ENCODE data around the gene NTN1. TPM values are rescaled to one million over a fixed set of nuclear protein-coding genes. Genes with fewer than 3 reads are reported as not detected.

Gene NTN1
- polyA plus RNA-seq, 3 donors = 0.03 to 0.04 TPM; not detected in 1

- Mint-ChIP-seq H3K4me3 (no peak overlapping the region), H3K36me3 (peaks cover 6% of the 10 kb centered on the region in 2 donors), H3K4me1 (peaks cover 4% of the 10 kb centered on the region), H3K27ac (no peak overlapping the region), H3K27me3 (ENCODE audit: low read depth in 3 of 3) (no peaks in the 10 kb centered on the region), H3K9me3 (peaks cover 0 to 3% (median 1%) of the 10 kb centered on the region in 7 donors)
- intact Hi-C loops (cut with micrococcal nuclease) = no loop called here
- H4K20me1 ChIP-seq (ENCODE audit: insufficient read depth, low read length) = no peaks in the 10 kb centered on the region
- H3K27me3 ChIP-seq (ENCODE audit: control insufficient read depth in 2 of 2, insufficient read depth in 2 of 2, low read length in 2 of 2) = no peaks in the 10 kb centered on the region
- no peak overlapping the region for H3K4me2 ChIP-seq (replicated peaks; ENCODE audit: extremely low read depth, low read length, poor library complexity, severe bottlenecking)
- H2AFZ ChIP-seq (ENCODE audit: insufficient read depth, low read depth, low read length, poor library complexity, severe bottlenecking) = no peak overlapping the region
- no peak overlapping the region for H3K9ac ChIP-seq (ENCODE audit: insufficient read depth, low read length, poor library complexity, severe bottlenecking)
- no peak for TF ChIP-seq CTCF (IDR thresholded peaks at IDR 0.05)
- no peak overlapping the region for H3K27ac ChIP-seq (ENCODE audit: low read depth in 1 of 2, low read length in 2 of 2)
- H3K36me3 ChIP-seq (replicated peaks in 1 of 2; ENCODE audit: control insufficient read depth in 1 of 2, insufficient read depth in 2 of 2, low read length in 2 of 2) = no peaks in the 10 kb centered on the region
- 94% methylated on average over 7 of the region's 8 CpGs for WGBS (ENCODE audit: insufficient coverage)
- no peaks in the 10 kb centered on the region for H3K79me2 ChIP-seq (ENCODE audit: insufficient read depth, low read length)
- no peak overlapping the region for H3K4me3 ChIP-seq (replicated peaks in 1 of 3; ENCODE audit: low read depth in 2 of 3, low read length in 3 of 3)
- DNase-seq = no peak
- no peaks in the 10 kb centered on the region for H3K9me3 ChIP-seq (replicated peaks in 1 of 2; ENCODE audit: control insufficient read depth in 1 of 2, insufficient read depth in 1 of 2, low read length in 2 of 2)
- no peaks in the 10 kb centered on the region for H3K4me1 ChIP-seq (ENCODE audit: control insufficient read depth in 1 of 2, insufficient read depth in 2 of 2, low read length in 2 of 2)
These were observed 258.6 kb downstream of the NTN1 start for GRCh38 chr17:9279893-9280292.

GRCh38 chr17:9283909-9284308 is 262.6 kb downstream of the NTN1 start:
- Histone ChIP-seq H3K9me3 (replicated peaks in 1 of 2; ENCODE audit: control insufficient read depth in 1 of 2, insufficient read depth in 1 of 2, low read length in 2 of 2) (no peaks in the 10 kb centered on the region), H3K36me3 (replicated peaks in 1 of 2; ENCODE audit: control insufficient read depth in 1 of 2, insufficient read depth in 2 of 2, low read length in 2 of 2) (no peaks in the 10 kb centered on the region), H3K27ac (ENCODE audit: low read depth in 1 of 2, low read length in 2 of 2) (no peak overlapping the region), H3K79me2 (ENCODE audit: insufficient read depth, low read length) (no peaks in the 10 kb centered on the region), H2AFZ (ENCODE audit: insufficient read depth, low read depth, low read length, poor library complexity, severe bottlenecking) (no peak overlapping the region), H3K9ac (ENCODE audit: insufficient read depth, low read length, poor library complexity, severe bottlenecking) (no peak overlapping the region), H3K27me3 (ENCODE audit: control insufficient read depth in 2 of 2, insufficient read depth in 2 of 2, low read length in 2 of 2) (no peaks in the 10 kb centered on the region), H3K4me1 (ENCODE audit: control insufficient read depth in 1 of 2, insufficient read depth in 2 of 2, low read length in 2 of 2) (no peaks in the 10 kb centered on the region), H3K4me2 (replicated peaks; ENCODE audit: extremely low read depth, low read length, poor library complexity, severe bottlenecking) (no peak overlapping the region), H3K4me3 (replicated peaks in 1 of 3; ENCODE audit: low read depth in 2 of 3, low read length in 3 of 3) (no peak overlapping the region), H4K20me1 (ENCODE audit: insufficient read depth, low read length) (no peaks in the 10 kb centered on the region)
- Mint-ChIP-seq H3K27me3 (ENCODE audit: low read depth in 3 of 3) (no peaks in the 10 kb centered on the region), H3K9me3 (no peaks in the 10 kb centered on the region), H3K4me1 (no peaks in the 10 kb centered on the region), H3K36me3 (peaks cover 0 to 4% of the 10 kb centered on the region in 2 donors), H3K27ac (no peak overlapping the region), H3K4me3 (no peak overlapping the region)
- intact Hi-C loops (cut with micrococcal nuclease) = no loop called here
- no CpG with 5 or more reads among the region's 2 CpGs for WGBS (ENCODE audit: insufficient coverage)
- DNase-seq = no peak
- no peak for TF ChIP-seq CTCF (IDR thresholded peaks at IDR 0.05)
